HG03521 (cell line): ENCODE results near the gene NF1.
"Not testable (repeated sequence)": the region's sequence is repeated elsewhere in the genome, so short reads cannot be mapped to it uniquely, and the experiment has no call there.

Source experiments
- ATAC-seq: cut with Tn5 transposase; IDR thresholded peaks from one replicate; pipeline ENCODE4 v1.9.1; 2021; ENCODE audit warnings: mild to moderate bottlenecking, moderate library complexity; ENCODE audit not compliant: unreplicated experiment

NF1 gene

GRCh38 chr17:31172388-31172787 is 77.6 kb downstream of the NF1 start:
- no peak for ATAC-seq

- no peak for ATAC-seq
These were observed 79.4 kb downstream of the NF1 start for GRCh38 chr17:31174215-31174614.

GRCh38 chr17:31175237-31175636 is 80.5 kb downstream of the NF1 start:
- no peak for ATAC-seq

- ATAC-seq, result not testable (repeated sequence)
These were observed 81.4 kb downstream of the NF1 start for GRCh38 chr17:31176143-31176542.

GRCh38 chr17:31178951-31179350 is 84.2 kb downstream of the NF1 start:
- not testable (repeated sequence) for ATAC-seq

- no peak for ATAC-seq
These were observed 100.5 kb downstream of the NF1 start for GRCh38 chr17:31195305-31195704.

GRCh38 chr17:31198026-31198425 is 103.2 kb downstream of the NF1 start:
- ATAC-seq, result no peak

GRCh38 chr17:31198666-31199065 is 103.9 kb downstream of the NF1 start:
- ATAC-seq, result not testable (repeated sequence)

- ATAC-seq, result no peak
These were observed 105.5 kb downstream of the NF1 start for GRCh38 chr17:31200287-31200686.

- no peak for ATAC-seq
These were observed 108.2 kb downstream of the NF1 start for GRCh38 chr17:31202968-31203367.

GRCh38 chr17:31211352-31212012 is 116.7 kb downstream of the NF1 start:
- ATAC-seq, result no peak

GRCh38 chr17:31216031-31216751 is 121.4 kb downstream of the NF1 start:
- ATAC-seq, result no peak

- ATAC-seq, result no peak
These were observed 129.6 kb downstream of the NF1 start for GRCh38 chr17:31224366-31224765.

GRCh38 chr17:31225831-31226230 is 131.1 kb downstream of the NF1 start:
- no peak for ATAC-seq

- ATAC-seq, result no peak
These were observed 131.6 kb downstream of the NF1 start for GRCh38 chr17:31226373-31226772.

GRCh38 chr17:31226950-31227349 is 132.2 kb downstream of the NF1 start:
- ATAC-seq, result no peak

GRCh38 chr17:31231852-31232251 is 137.1 kb downstream of the NF1 start:
- ATAC-seq, result no peak

- ATAC-seq, result no peak
These were observed 140.3 kb downstream of the NF1 start for GRCh38 chr17:31235110-31235509.

GRCh38 chr17:31236137-31236536 is 141.4 kb downstream of the NF1 start:
- no peak for ATAC-seq

- ATAC-seq, result no peak
These were observed 141.9 kb downstream of the NF1 start for GRCh38 chr17:31236712-31237111.

- ATAC-seq, result no peak
These were observed 146.3 kb downstream of the NF1 start for GRCh38 chr17:31241116-31241515.

- no peak for ATAC-seq
These were observed 154.4 kb downstream of the NF1 start for GRCh38 chr17:31248986-31249834.
